ENCODE measurements around the gene KHNYN.
"Not testable (repeated sequence)": the region's sequence is repeated elsewhere in the genome, so short reads cannot be mapped to it uniquely, and the experiment has no call there.

Gene KHNYN

GRCh38 chr14:24459331-24459730 is 29.6 kb downstream of the KHNYN start:
- Mint-ChIP-seq H3K9me3 (peaks cover 7% of the 10 kb centered on the region), H3K4me3 (no peak overlapping the region), H3K27ac (no peak overlapping the region), H3K27me3 (no peaks in the 10 kb centered on the region), H3K36me3 (ENCODE audit: low read depth) (peaks cover 10% of the 10 kb centered on the region), H3K4me1 (ENCODE audit: low read depth) (peaks cover 12% of the 10 kb centered on the region)
- DNase-seq, result no peak

GRCh38 chr14:24461336-24461735 is 31.6 kb downstream of the KHNYN start:
- Mint-ChIP-seq H3K9me3 (peaks cover 6% of the 10 kb centered on the region), H3K27ac (no peak overlapping the region), H3K4me3 (no peak overlapping the region), H3K4me1 (ENCODE audit: low read depth) (peaks cover 28% of the 10 kb centered on the region), H3K27me3 (no peaks in the 10 kb centered on the region), H3K36me3 (ENCODE audit: low read depth) (peaks cover 5% of the 10 kb centered on the region)
- DNase-seq, result no peak

- Mint-ChIP-seq H3K36me3 (ENCODE audit: low read depth) (no peaks in the 10 kb centered on the region), H3K9me3 (no peaks in the 10 kb centered on the region), H3K27me3 (no peaks in the 10 kb centered on the region), H3K4me1 (ENCODE audit: low read depth) (peaks cover 25% of the 10 kb centered on the region), H3K27ac (no peak overlapping the region), H3K4me3 (no peak overlapping the region)
- no peak for DNase-seq
Observed at GRCh38 chr14:24463017-24463883, 33.5 kb downstream of the KHNYN start.

- no peak for DNase-seq
- H3K4me3 Mint-ChIP-seq, result no peak overlapping the region
- H3K4me1 Mint-ChIP-seq (ENCODE audit: low read depth), result peaks cover 25% of the 10 kb centered on the region
- no peaks in the 10 kb centered on the region for H3K27me3 Mint-ChIP-seq
- no peaks in the 10 kb centered on the region for H3K9me3 Mint-ChIP-seq
- H3K27ac Mint-ChIP-seq, result no peak overlapping the region
- no peaks in the 10 kb centered on the region for H3K36me3 Mint-ChIP-seq (ENCODE audit: low read depth)
Observed at GRCh38 chr14:24463884-24464785, 34.4 kb downstream of the KHNYN start.

- no peaks in the 10 kb centered on the region for H3K27me3 Mint-ChIP-seq
- no peaks in the 10 kb centered on the region for H3K36me3 Mint-ChIP-seq (ENCODE audit: low read depth)
- H3K4me3 Mint-ChIP-seq, result no peak overlapping the region
- H3K9me3 Mint-ChIP-seq, result no peaks in the 10 kb centered on the region
- DNase-seq, result no peak
- peak overlapping the region; percentile 50 for H3K27ac Mint-ChIP-seq
- H3K4me1 Mint-ChIP-seq (ENCODE audit: low read depth), result peaks cover 25% of the 10 kb centered on the region
Observed at GRCh38 chr14:24465368-24465767, 35.6 kb downstream of the KHNYN start.

- Mint-ChIP-seq H3K27me3 (no peaks in the 10 kb centered on the region), H3K36me3 (ENCODE audit: low read depth) (no peaks in the 10 kb centered on the region), H3K4me3 (no peak overlapping the region), H3K27ac (no peak overlapping the region), H3K4me1 (ENCODE audit: low read depth) (peaks cover 25% of the 10 kb centered on the region), H3K9me3 (no peaks in the 10 kb centered on the region)
- no peak for DNase-seq
Observed at GRCh38 chr14:24465805-24466204, 36.1 kb downstream of the KHNYN start.

GRCh38 chr14:24470450-24470849 is 40.7 kb downstream of the KHNYN start:
- H3K27me3 Mint-ChIP-seq; H3K9me3 Mint-ChIP-seq; DNase-seq; H3K36me3 Mint-ChIP-seq (ENCODE audit: low read depth); H3K4me3 Mint-ChIP-seq; H3K4me1 Mint-ChIP-seq (ENCODE audit: low read depth); H3K27ac Mint-ChIP-seq: not testable (repeated sequence)

GRCh38 chr14:24473211-24473610 is 43.5 kb downstream of the KHNYN start:
- H3K27me3 Mint-ChIP-seq, result no peaks in the 10 kb centered on the region
- no peak for DNase-seq
- H3K9me3 Mint-ChIP-seq, result no peaks in the 10 kb centered on the region
- no peak overlapping the region for H3K4me3 Mint-ChIP-seq
- no peaks in the 10 kb centered on the region for H3K4me1 Mint-ChIP-seq (ENCODE audit: low read depth)
- H3K36me3 Mint-ChIP-seq (ENCODE audit: low read depth), result no peaks in the 10 kb centered on the region
- no peak overlapping the region for H3K27ac Mint-ChIP-seq

GRCh38 chr14:24475261-24475660 is 45.5 kb downstream of the KHNYN start:
- H3K4me1 Mint-ChIP-seq (ENCODE audit: low read depth), result no peaks in the 10 kb centered on the region
- H3K36me3 Mint-ChIP-seq (ENCODE audit: low read depth), result no peaks in the 10 kb centered on the region
- H3K27ac Mint-ChIP-seq, result no peak overlapping the region
- no peaks in the 10 kb centered on the region for H3K9me3 Mint-ChIP-seq
- no peaks in the 10 kb centered on the region for H3K27me3 Mint-ChIP-seq
- no peak overlapping the region for H3K4me3 Mint-ChIP-seq
- no peak for DNase-seq

GRCh38 chr14:24479999-24480398 is 50.2 kb downstream of the KHNYN start:
- H3K36me3 Mint-ChIP-seq (ENCODE audit: low read depth); H3K4me3 Mint-ChIP-seq; H3K27ac Mint-ChIP-seq; H3K9me3 Mint-ChIP-seq; H3K27me3 Mint-ChIP-seq; DNase-seq: not testable (repeated sequence)
- peaks cover 24% of the 10 kb centered on the region for H3K4me1 Mint-ChIP-seq (ENCODE audit: low read depth)

GRCh38 chr14:24481622-24482324 is 52.0 kb downstream of the KHNYN start:
- DNase-seq, result peak; percentile 67
- no peaks in the 10 kb centered on the region for H3K9me3 Mint-ChIP-seq
- peaks cover 24% of the 10 kb centered on the region for H3K4me1 Mint-ChIP-seq (ENCODE audit: low read depth)
- peak overlapping the region; percentile 82 for H3K27ac Mint-ChIP-seq
- H3K36me3 Mint-ChIP-seq (ENCODE audit: low read depth), result no peaks in the 10 kb centered on the region
- no peak overlapping the region for H3K4me3 Mint-ChIP-seq
- no peaks in the 10 kb centered on the region for H3K27me3 Mint-ChIP-seq

- not testable (repeated sequence) for H3K36me3 Mint-ChIP-seq (ENCODE audit: low read depth); DNase-seq; H3K9me3 Mint-ChIP-seq; H3K27ac Mint-ChIP-seq; H3K27me3 Mint-ChIP-seq; H3K4me3 Mint-ChIP-seq
- H3K4me1 Mint-ChIP-seq (ENCODE audit: low read depth), result peaks cover 24% of the 10 kb centered on the region
Observed at GRCh38 chr14:24482699-24483303, 53.0 kb downstream of the KHNYN start.

- Mint-ChIP-seq H3K36me3 (ENCODE audit: low read depth) (no peaks in the 10 kb centered on the region), H3K4me3 (no peak overlapping the region), H3K4me1 (ENCODE audit: low read depth) (peaks cover 24% of the 10 kb centered on the region), H3K27ac (peak overlapping the region; percentile 71), H3K27me3 (no peaks in the 10 kb centered on the region), H3K9me3 (no peaks in the 10 kb centered on the region)
- no peak for DNase-seq
Observed at GRCh38 chr14:24483604-24484252, 54.0 kb downstream of the KHNYN start.
